Measurements from ENCODE around the gene ATP6V0A1.
"Not testable (repeated sequence)": the region's sequence is repeated elsewhere in the genome, so short reads cannot be mapped to it uniquely, and the experiment has no call there.

Gene ATP6V0A1

DNA sequence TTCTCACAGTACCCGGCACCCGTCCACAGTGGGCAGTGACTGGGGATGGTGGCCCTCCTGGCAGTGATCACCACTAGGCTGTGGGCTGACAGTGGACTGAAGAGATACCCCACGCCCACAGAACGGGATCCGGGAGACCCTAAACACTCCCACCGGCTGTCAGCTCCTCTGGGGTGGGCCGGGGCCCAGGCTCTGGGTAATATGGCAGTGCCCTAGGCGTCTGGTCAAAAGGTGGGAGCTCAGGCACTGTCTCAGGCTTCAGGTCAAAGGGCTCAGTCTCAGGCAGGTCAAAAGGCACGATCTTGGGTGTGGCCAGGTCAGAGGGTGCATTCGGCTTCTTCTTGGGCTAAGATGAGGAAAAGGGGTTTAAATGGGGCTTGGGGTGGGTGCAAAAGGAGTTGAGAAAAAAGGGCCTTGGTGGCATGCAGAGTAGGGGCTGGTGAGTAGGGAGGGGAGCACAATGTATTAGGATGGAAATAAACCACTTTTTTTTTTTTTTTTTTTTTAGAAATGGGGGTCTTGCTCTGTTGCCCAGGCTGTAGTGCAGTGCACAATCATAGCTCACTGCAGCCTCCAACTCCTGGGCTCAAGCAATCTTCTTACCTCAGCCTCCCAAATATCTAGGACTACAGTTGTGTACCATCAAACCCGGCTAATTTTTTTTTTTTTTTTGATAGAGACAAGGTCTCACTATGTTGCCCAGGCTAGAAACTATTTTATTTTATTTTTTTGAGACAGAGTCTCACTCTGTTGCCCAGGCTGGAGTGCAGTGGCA is 46.6 kb upstream of the ATP6V0A1 start:
- Histone ChIP-seq H3K79me2 (ENCODE audit: insufficient read depth, low read depth) (no peaks in the 10 kb centered on the region), H3K27ac (no peak overlapping the region), H3K36me3 (ENCODE audit: insufficient read depth) (no peaks in the 10 kb centered on the region), H3K4me2 (no peak overlapping the region), H4K20me1 (ENCODE audit: insufficient read depth) (no peaks in the 10 kb centered on the region), H3K27me3 (ENCODE audit: insufficient read depth, low read depth) (no peaks in the 10 kb centered on the region), H3K4me1 (ENCODE audit: low read depth, poor library complexity, severe bottlenecking) (peaks cover 5% of the 10 kb centered on the region), H2AFZ (ENCODE audit: low read depth) (no peak overlapping the region), H3K9ac (no peak overlapping the region), H3K4me3 (IDR thresholded peaks at IDR 0.05; ENCODE audit: insufficient read depth, low read depth, low read length) (no peak overlapping the region)
- TF ChIP-seq, protein P1, sequence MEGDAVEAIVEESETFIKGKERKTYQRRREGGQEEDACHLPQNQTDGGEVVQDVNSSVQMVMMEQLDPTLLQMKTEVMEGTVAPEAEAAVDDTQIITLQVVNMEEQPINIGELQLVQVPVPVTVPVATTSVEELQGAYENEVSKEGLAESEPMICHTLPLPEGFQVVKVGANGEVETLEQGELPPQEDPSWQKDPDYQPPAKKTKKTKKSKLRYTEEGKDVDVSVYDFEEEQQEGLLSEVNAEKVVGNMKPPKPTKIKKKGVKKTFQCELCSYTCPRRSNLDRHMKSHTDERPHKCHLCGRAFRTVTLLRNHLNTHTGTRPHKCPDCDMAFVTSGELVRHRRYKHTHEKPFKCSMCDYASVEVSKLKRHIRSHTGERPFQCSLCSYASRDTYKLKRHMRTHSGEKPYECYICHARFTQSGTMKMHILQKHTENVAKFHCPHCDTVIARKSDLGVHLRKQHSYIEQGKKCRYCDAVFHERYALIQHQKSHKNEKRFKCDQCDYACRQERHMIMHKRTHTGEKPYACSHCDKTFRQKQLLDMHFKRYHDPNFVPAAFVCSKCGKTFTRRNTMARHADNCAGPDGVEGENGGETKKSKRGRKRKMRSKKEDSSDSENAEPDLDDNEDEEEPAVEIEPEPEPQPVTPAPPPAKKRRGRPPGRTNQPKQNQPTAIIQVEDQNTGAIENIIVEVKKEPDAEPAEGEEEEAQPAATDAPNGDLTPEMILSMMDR (conservative IDR thresholded peaks at IDR 0.05; ENCODE audit: low read depth, low read length) = no peak

DNA sequence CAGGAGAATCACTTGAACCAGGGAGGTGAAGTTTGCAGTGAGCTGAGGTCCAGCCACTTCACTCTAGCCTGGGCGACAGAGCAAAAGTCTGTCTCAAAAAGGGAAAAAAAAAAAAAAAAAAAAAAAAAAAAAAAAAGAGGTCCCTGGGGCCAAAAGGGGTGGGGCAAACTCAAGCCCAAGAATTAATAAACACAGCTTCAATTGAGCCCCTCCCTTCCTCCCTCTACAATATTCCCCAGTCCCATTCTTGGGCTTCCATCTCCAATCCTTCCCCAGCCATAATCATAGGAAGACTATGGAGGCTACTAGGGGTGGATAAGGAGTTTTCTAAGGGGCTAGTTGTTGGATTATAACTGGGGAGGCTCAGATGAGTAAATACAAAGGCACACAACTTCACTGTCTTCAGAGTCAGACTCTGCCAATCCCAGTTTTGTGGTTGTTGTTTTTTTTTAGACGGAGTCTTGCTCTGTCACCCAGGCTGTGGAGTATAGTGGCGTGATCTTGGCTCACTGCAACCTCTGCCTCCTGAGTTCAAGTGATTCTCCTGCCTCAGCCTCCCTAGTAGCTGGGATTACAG is 45.1 kb upstream of the ATP6V0A1 start:
- Histone ChIP-seq H3K27ac (no peak overlapping the region), H3K79me2 (ENCODE audit: insufficient read depth, low read depth) (no peaks in the 10 kb centered on the region), H4K20me1 (ENCODE audit: insufficient read depth) (no peaks in the 10 kb centered on the region), H3K4me3 (IDR thresholded peaks at IDR 0.05; ENCODE audit: insufficient read depth, low read depth, low read length) (no peak overlapping the region), H2AFZ (ENCODE audit: low read depth) (no peak overlapping the region), H3K36me3 (ENCODE audit: insufficient read depth) (no peaks in the 10 kb centered on the region), H3K4me1 (ENCODE audit: low read depth, poor library complexity, severe bottlenecking) (no peaks in the 10 kb centered on the region), H3K9ac (no peak overlapping the region), H3K27me3 (ENCODE audit: insufficient read depth, low read depth) (no peaks in the 10 kb centered on the region), H3K4me2 (no peak overlapping the region)
- TF ChIP-seq, protein P1 (conservative IDR thresholded peaks at IDR 0.05; ENCODE audit: low read depth, low read length) = no peak

DNA sequence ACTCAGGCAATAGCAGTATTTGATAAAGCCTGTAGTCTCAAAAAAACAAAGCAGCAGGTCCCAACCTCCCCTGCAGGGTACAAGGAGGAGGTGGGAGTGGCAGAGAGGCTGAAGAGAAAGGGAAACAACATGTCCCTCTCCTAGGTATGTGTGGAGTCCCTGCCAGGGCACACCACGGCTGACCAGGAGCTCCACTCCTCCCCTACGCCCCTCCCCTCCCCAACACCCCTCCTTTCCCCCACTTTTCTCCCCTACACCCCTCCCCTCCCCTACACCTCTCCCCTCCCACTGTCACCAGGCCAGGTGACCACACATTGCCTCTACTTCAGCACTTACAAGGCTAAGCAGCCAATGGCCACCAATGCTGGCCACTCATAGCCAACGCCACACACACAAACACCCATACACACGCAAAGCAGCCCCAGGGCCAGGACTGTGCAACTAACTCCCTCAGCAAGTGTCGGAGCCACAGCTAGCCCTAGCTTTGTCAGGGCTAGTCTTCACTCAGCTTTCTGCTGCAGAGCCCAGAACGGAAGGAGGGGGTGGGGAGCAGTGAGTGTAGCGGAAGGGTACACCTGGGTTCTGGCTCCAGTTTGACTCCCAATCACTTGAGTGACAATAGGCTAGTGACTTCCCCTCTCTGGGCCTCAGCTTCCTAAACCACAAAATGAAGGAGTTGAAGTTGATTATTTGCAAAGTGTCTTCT is 43.8 kb upstream of the ATP6V0A1 start:
- H3K4me1 ChIP-seq (ENCODE audit: low read depth, poor library complexity, severe bottlenecking) = no peaks in the 10 kb centered on the region

DNA sequence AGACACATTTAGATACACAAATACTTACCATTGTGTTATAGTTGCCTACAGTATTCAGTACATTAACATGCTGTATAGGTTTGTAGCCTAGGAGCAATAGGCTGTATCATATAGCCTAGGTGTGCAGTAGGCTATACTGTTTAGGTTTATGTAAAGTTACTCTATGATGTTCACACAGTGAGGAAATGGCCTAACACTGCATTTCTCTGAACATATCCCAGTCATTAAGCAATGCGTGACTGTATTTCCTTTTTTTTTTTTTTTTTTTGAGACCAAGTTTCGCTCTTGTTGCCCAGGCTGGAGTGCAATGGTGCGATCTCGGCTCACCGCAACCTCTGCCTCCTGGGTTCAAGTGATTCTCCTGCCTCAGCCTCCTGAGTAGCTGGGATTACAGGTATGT is 40.7 kb upstream of the ATP6V0A1 start:
- H3K4me1 ChIP-seq (ENCODE audit: low read depth, poor library complexity, severe bottlenecking); H3K36me3 ChIP-seq (ENCODE audit: insufficient read depth); H2AFZ ChIP-seq (ENCODE audit: low read depth); H3K9ac ChIP-seq; H3K4me3 ChIP-seq (IDR thresholded peaks at IDR 0.05; ENCODE audit: insufficient read depth, low read depth, low read length); H3K27ac ChIP-seq; H3K79me2 ChIP-seq (ENCODE audit: insufficient read depth, low read depth); H4K20me1 ChIP-seq (ENCODE audit: insufficient read depth); H3K27me3 ChIP-seq (ENCODE audit: insufficient read depth, low read depth); H3K4me2 ChIP-seq: not testable (repeated sequence)

More for the DNA sequence above, 43.8 kb upstream of the ATP6V0A1 start:
- no peak overlapping the region for H3K4me3 ChIP-seq (IDR thresholded peaks at IDR 0.05; ENCODE audit: insufficient read depth, low read depth, low read length)
- H3K79me2 ChIP-seq (ENCODE audit: insufficient read depth, low read depth) = no peaks in the 10 kb centered on the region
- H3K27me3 ChIP-seq (ENCODE audit: insufficient read depth, low read depth) = no peaks in the 10 kb centered on the region
- TF ChIP-seq, protein P1 (conservative IDR thresholded peaks at IDR 0.05; ENCODE audit: low read depth, low read length) = no peak
- H3K4me2 ChIP-seq = no peak overlapping the region
- no peaks in the 10 kb centered on the region for H3K36me3 ChIP-seq (ENCODE audit: insufficient read depth)
- no peak overlapping the region for H2AFZ ChIP-seq (ENCODE audit: low read depth)
- H3K9ac ChIP-seq = no peak overlapping the region
- H4K20me1 ChIP-seq (ENCODE audit: insufficient read depth) = no peaks in the 10 kb centered on the region
- H3K27ac ChIP-seq = no peak overlapping the region
